NT2/D1 (cell line): ENCODE results near the gene ZNF79.

Experiments
- YY1 ChIP-seq: IDR thresholded peaks from 2 replicates; pipeline ENCODE4 v1.6.1; 2011; ENCODE audit not compliant: insufficient read length, insufficient read depth
- ZNF274 ChIP-seq: IDR thresholded peaks from 2 replicates; pipeline ENCODE4 v1.6.1; 2011; ENCODE audit warnings: mild to moderate bottlenecking, low read depth, low read length

DNA sequence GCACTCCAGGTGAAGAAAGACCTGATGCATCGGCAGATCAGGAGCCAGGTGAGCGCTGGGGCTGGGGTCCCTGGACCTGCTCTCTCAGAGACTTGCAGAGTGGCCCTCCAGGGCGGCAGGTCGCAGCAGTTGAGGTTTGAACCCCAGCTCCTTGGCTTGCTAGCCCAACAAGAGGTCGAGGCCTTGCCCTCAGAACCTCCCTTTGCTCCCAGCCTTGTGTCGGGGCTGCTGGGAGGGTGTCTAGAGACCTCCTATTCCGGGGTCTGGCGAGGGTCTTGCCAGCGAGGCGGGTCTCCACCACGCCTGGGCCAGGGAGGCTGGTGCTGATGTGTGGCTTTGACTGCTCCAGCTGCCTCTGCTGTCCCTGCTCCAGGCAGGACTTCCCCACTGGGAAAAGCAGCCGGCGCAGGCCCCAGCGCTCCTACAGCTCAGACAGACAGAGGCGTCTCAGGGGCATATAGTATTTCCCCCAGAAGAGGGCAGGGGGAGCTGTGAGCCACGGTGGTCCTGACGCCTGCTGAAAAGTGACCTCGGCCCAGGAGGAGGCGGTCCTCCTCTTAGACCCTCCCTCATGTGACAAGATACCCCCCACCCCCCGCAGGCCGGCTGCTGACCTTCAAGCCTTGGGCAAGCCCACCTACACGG, 65.4 kb downstream of the ZNF79 start:
- no peak for TF ChIP-seq ZNF274
- TF ChIP-seq YY1 = no peak
